ENCODE results near the gene NDUFS6. TPM values are rescaled to one million over a fixed set of nuclear protein-coding genes. Genes with fewer than 3 reads are reported as not detected.
A peak's percentile ranks its signal among the peaks of the same experiment; 100 is the strongest.

The NDUFS6 gene
- total RNA-seq, 1 donor from 2014 or later: 32.3 TPM

- no peak for DNase-seq (ENCODE audit: low read depth in 2 of 2)
Measured at GRCh38 chr5:1782385-1783215, 18.6 kb upstream of the NDUFS6 start.

DNA sequence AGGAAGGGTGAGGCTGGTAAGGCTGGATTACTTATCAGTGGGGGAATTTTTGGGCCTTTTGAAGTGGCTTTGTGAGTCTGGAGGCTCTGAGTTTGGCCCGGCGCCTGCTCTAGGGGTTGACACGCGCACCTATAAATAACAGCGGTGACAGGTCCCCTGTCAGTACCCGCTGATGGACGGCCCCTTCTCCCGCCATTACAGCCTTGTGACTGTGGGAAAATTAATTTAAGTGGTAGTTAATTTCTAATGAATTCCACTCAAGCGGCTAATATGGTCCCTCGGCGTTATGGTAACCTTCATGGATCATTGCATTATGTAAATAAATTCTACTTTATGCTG, 18.0 kb upstream of the NDUFS6 start:
- DNase-seq (ENCODE audit: low read depth in 2 of 2): no peak

GRCh38 chr5:1784197-1785050, 16.8 kb upstream of the NDUFS6 start:
- no peak for DNase-seq (ENCODE audit: low read depth in 2 of 2)

DNA sequence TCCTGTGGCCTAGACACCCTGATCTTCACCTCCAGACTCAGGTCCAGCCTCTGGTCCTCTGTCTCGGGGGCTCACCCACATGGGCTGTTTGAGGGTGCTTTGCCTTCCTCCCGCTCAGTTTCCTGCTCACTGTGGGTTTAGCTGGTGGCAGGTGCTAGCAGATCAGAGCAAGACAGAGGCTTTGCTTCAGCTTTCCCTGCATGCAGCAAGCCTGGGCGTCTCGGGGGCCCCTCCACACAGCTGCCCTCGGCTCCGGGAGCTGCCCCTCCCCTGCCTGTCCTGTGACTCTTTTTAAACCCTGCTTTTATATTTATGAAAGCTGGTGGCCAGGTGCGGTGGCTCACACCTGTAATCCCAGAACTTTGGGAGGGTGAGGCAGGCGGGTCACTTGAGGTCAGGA, 16.1 kb upstream of the NDUFS6 start:
- DNase-seq (ENCODE audit: low read depth in 2 of 2): no peak

- no peak for DNase-seq (ENCODE audit: low read depth in 2 of 2)
Measured at GRCh38 chr5:1785984-1786383, 15.2 kb upstream of the NDUFS6 start.

DNA sequence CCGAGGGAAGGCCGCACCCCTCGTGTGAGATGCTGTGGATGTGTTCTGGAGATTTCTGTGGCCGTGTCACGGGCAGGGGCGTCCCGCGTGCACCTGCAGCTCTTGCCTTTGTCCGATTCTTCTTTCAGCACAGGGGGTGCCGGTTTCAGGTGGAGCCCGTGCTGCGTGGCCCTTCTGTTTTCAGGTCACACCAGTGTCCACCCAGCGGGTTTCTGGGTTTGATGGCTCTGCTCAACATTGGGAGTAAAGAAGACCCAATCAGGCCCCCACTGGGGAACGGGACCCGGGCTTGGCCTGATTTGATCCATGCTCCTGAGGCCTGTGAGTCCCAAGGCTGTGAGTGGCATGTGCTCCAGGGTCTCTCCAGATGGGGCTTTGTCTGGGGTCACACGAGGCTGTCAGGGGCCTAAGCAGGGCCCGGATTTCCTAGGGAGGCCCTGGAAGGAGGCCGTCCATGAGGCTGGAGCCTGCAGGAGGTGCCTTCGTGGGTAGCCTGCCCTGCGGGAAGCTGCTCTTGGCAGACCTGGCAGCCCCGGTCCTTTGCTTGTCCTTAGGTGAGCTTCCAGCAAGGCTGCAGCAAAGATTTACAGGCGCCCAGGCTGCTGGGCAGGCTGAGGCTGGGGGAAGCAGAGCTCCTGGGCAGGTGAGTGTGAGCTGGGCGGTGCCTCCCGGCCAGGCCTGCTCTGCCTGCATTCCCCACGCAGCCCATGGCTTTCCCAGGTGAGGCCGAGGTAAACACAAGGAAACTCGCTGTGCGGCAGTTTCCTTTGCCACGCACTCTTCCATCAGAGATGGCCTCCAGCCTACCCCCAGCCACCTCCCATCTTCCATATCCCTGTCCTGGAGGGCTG, 14.4 kb upstream of the NDUFS6 start:
- DNase-seq (ENCODE audit: low read depth in 2 of 2): no peak

GRCh38 chr5:1787472-1788047, 13.6 kb upstream of the NDUFS6 start:
- DNase-seq (ENCODE audit: low read depth in 2 of 2): no peak

DNA sequence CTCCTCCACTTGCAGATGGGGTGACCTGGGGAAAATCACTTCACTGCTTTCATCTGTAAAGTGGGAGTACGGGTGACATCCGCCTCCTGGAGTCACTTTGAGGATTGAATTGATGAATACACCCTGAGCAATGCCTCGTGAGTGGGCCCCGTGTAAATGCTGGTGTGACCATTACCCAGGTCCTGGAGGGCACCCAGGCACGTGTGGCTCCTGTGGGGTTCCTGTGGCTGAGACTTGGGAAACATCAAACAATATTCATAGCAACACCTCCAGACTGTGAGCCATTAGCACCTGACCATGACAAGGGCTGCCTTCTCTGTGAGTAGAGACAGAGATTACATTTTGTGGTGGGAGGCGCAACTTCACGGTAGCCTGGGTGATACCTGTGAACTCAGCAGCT, 13.0 kb upstream of the NDUFS6 start:
- no peak for DNase-seq (ENCODE audit: low read depth in 2 of 2)

DNA sequence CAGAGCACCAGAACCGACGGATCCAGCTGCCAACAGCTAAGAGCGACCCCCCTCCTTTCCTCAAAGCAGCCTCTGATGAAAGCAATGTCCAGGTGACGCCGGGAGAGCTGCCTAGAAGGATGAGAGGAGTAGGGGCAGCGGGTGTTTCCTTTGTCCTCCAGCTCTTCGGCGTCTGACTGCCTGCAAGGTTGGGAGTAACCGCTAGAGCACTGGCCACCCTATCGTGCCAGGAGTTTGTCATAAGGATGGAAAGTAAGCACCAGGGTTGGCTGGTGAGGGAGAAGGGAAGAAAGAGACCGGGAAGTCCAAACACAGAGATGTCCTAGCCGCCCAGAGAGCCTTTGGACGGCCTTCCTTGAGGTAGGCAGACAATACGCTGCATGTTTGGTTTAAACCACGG, 12.4 kb upstream of the NDUFS6 start:
- no peak for DNase-seq (ENCODE audit: low read depth in 2 of 2)

GRCh38 chr5:1789438-1789833, 11.8 kb upstream of the NDUFS6 start:
- DNase-seq (ENCODE audit: low read depth in 2 of 2): peak in 1 of 2 donors; percentile 60

- DNase-seq (ENCODE audit: low read depth in 2 of 2): peak in 1 of 2 donors; percentile 90
Measured at GRCh38 chr5:1789834-1790471, 11.3 kb upstream of the NDUFS6 start.

GRCh38 chr5:1791176-1791575, 10.0 kb upstream of the NDUFS6 start:
- DNase-seq (ENCODE audit: low read depth in 2 of 2): no peak

DNA sequence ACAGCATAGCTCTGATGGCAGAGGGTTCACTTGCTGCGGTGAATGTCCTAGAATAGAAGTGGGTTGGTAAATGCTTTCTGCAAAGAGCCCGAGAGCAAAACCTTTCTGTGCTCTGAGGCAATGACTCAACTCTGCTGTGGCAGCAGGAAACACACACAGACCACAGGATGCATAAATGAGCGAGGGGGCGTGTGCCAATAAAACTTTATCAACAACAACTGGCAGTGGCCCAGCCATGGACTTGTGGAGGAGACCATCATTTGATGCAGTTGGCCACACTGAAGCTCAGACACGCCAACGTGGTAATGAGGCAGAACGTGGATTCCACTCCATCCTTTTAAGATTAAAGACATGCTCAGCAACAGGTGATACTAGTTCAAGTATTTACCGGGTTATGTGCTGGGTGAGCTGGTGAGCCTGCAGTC, 8.4 kb upstream of the NDUFS6 start:
- peak; percentile 66 to 91 for DNase-seq (ENCODE audit: low read depth in 2 of 2)

DNA sequence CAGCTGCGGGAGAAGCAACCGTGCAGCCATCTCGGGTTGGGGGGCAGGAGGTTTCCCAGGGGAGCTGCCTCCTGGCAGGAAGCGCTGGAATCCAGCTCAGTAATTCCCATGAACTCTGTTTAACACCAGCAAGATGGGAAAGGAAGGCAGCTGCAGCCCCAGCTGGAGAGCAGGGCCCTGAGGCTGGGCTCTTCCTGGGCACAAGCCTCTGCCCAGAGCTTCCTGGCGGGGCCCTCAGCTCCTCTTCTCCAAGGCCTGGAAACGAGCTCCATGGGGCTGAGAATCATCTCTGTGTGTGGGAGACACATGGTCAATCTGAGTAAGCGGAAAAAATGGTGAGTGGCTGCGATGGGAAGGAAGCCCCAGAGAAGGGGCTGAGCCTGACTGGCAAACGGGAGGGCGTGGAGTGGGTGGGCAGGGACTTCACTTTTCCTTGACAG, 7.9 kb upstream of the NDUFS6 start:
- DNase-seq (ENCODE audit: low read depth in 2 of 2): peak; percentile 36 to 63

DNA sequence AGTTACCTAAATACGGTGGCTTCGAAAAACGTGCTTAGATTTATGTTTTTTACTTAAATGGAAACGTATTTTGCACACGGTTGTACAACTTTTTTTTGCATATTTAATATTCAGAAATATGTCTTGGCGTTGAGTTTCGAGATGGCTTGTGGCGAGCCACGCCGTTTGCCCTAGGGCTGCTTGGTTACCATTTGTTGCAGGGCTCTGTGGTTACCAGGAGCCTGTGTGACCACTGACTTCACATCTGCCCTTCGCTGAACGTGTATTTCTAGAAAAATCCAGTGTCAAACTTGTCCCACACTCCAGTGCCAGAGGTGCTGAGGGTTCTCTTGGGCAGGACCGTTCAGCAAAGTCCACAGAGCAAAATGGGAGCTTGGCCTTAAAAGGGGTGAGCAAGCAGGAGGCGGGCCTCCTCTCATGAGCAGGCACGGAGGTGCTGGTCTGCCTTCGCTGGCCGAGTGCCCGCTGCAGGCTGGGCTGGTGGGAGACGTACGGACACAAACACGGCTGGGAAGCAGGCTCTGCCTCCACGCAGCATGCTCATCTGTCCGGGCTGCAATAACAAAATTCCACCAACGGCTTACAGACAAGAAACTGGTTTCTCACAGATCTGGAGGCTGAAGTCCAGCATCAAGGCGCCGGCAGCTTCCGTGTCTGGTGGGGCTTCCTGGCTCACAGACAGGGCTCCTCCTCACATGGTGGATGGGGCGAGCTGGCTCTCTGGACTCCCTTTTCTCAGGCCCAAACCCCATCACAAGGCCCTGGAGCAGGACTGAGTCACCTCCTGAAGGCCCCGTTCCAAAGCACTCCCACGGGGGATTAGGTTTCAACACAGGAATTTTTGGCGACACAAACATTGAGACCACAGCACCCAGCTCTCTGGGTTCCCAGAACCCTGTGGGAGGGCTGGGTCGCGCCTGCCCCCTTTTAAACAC, 7.0 kb upstream of the NDUFS6 start:
- DNase-seq (ENCODE audit: low read depth in 2 of 2): peak in 1 of 2 donors; percentile 36

- no peak for DNase-seq (ENCODE audit: low read depth in 2 of 2)
Measured at GRCh38 chr5:1794901-1795290, 6.3 kb upstream of the NDUFS6 start.

DNA sequence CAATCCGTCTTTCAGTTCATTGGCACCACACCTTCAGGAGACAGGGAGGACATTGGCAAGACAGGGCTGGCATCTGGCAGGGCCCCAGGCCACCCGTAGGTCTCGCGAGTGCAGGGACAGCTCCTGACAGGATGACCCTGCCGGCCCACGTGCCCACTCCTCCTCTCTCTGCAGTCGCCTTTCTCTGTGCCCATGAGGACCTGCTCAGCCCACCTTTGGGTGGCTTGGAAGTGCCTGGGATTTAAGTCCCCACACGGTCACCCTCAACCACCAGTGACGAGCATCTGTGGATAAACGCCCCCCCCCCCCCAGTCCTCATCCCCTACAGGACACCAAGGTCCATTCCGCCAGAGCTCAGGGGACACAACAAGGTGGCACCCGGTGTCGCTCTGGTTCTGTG, 5.7 kb upstream of the NDUFS6 start:
- no peak for DNase-seq (ENCODE audit: low read depth in 2 of 2)

- no peak for DNase-seq (ENCODE audit: low read depth in 2 of 2)
Measured at GRCh38 chr5:1795931-1796330, 5.3 kb upstream of the NDUFS6 start.

GRCh38 chr5:1796371-1797102, 4.7 kb upstream of the NDUFS6 start:
- no peak for DNase-seq (ENCODE audit: low read depth in 2 of 2)

All from lung microvascular endothelial cell (primary cell).